Ovary (tissue), 9 donors: ENCODE results near the gene MORF4L1. TPM values are rescaled to one million over a fixed set of nuclear protein-coding genes. Genes with fewer than 3 reads are reported as not detected.
"Not testable (repeated sequence)": the region's sequence is repeated elsewhere in the genome, so short reads cannot be mapped to it uniquely, and the experiment has no call there.

Source experiments
- DNase-seq, 5 donors: peaks; one replicate each; pipeline ENCODE4 v3.0.0-alpha.2; 2019 to 2020
- H3K27ac ChIP-seq, 2 donors: fragments of 200-600 bp; one replicate each; pipeline versions ENCODE4 v1.5.1 to v1.8.0; 2019 to 2022
- H3K27me3 ChIP-seq: fragments of 200-600 bp; one replicate; pipeline ENCODE4 v1.8.0; 2022
- H3K36me3 ChIP-seq: fragments of 200-600 bp; sonication (generic); one replicate; pipeline ENCODE4 v1.5.1; 2019
- H3K4me1 ChIP-seq: one replicate; pipeline ENCODE4 v1.8.1; 2013; ENCODE audit warnings: mild to moderate bottlenecking, moderate library complexity; ENCODE audit not compliant: insufficient read depth
- H3K4me3 ChIP-seq: fragments of 200-600 bp; sonication (generic); one replicate; pipeline ENCODE4 v1.5.1; 2017
- H3K9me3 ChIP-seq, 2 donors: fragments of 200-600 bp in 1 of 2; sonication (generic) in 1 of 2; one replicate each; pipeline versions ENCODE4 v1.5.1 to v1.8.1; 2013 to 2019; ENCODE audit warnings: mild to moderate bottlenecking in 1 of 2, moderate library complexity in 1 of 2
- EP300 ChIP-seq: sonication (generic); formaldehyde crosslinking; IDR thresholded peaks from one replicate; pipeline ENCODE4 v1.6.1; 2017; ENCODE audit warnings: antibody characterized with exemption
- POLR2A ChIP-seq: fragments of 450-650 bp; IDR thresholded peaks from one replicate; pipeline ENCODE4 v1.6.1; 2017; ENCODE audit warnings: antibody characterized with exemption, mild to moderate bottlenecking, moderate library complexity
- WGBS, 3 donors: extraction: QIAGEN DNeasy Blood & Tissue Kit in 1 of 3; methylation state at CpG; one replicate each; pipeline versions ENCODE4 v1.1.5 to v1.1.7; 2013 to 2017; 5-methylcytosine and 5-hydroxymethylcytosine counted together
- intact Hi-C, 4 donors: fragments of 100-400 bp; cut with DNase I; formaldehyde crosslinking; loops; one replicate each; pipeline versions ENCODE4 v1.11.0 to v1.15.1; 2022 to 2023
- polyA plus RNA-seq, 2 donors: library from polyadenylated mRNA; stranded (reverse); fragments of 200-250 nt in 1 of 2; fragments of 350-450 nt in 1 of 2; fragmentation: Illumina TruSeq in 1 of 2; extraction: RNeasy Lipid Tissue Mini Kit (QIAGEN cat#74804) in 1 of 2; gene quantifications; one replicate each; pipeline ENCODE4 v1.2.3, GENCODE V29; 2013 to 2014
- total RNA-seq, 7 donors: library from RNA; depleted of rRNA in 2 of 7; stranded (reverse); fragments of >200 nt in 2 of 7; fragmentation: NEBNext Ultra II Directional in 3 of 7; extraction: Animal tissue kit (Norgen Biotek cat#: 25700) in 3 of 7; gene quantifications; one replicate each; pipeline versions ENCODE4 v1.1.0 to v1.2.4, GENCODE V29; 2016 to 2023
- TF ChIP-seq, protein P1 (sequence below), 3 donors: fragments of 450-650 bp in 2 of 3; fragments of 200-600 bp in 1 of 3; IDR thresholded peaks; one replicate each; pipeline versions ENCODE4 v1.5.1 to v1.8.0; 2016 to 2022; ENCODE audit warnings: antibody characterized with exemption in 3 of 3, mild to moderate bottlenecking in 1 of 3
- donor health status: DM: no; HTN: no; CAD: no; lungs with moderate emphysema.
- donor health status: DM: no; HTN: no; CAD: no.
- donor health status: Bipolar disorder and iron deficiency.
- donor health status: DM: yes; HTN: yes; CAD: no.
- donor health status: DM: no; HTN: no; CAD: no.
- donor health status: DM: yes; HTN: yes; CAD: no.

MORF4L1 gene
- total and polyA plus RNA-seq, 9 donors: 210 to 772 (median 346) TPM

- WGBS, 3 donors: 80 to 86% (median 81%) methylated on average over 4 of the region's 4 CpGs
- no peaks in the 10 kb centered on the region for H3K27me3 ChIP-seq
- no peak for DNase-seq
- no peak overlapping the region for H3K27ac ChIP-seq
- intact Hi-C loops: no loop called here
- no peaks in the 10 kb centered on the region for H3K9me3 ChIP-seq
- no peaks in the 10 kb centered on the region for H3K36me3 ChIP-seq
- H3K4me1 ChIP-seq: no peaks in the 10 kb centered on the region
- TF ChIP-seq EP300 (no peak), POLR2A (no peak)
- TF ChIP-seq, protein P1, sequence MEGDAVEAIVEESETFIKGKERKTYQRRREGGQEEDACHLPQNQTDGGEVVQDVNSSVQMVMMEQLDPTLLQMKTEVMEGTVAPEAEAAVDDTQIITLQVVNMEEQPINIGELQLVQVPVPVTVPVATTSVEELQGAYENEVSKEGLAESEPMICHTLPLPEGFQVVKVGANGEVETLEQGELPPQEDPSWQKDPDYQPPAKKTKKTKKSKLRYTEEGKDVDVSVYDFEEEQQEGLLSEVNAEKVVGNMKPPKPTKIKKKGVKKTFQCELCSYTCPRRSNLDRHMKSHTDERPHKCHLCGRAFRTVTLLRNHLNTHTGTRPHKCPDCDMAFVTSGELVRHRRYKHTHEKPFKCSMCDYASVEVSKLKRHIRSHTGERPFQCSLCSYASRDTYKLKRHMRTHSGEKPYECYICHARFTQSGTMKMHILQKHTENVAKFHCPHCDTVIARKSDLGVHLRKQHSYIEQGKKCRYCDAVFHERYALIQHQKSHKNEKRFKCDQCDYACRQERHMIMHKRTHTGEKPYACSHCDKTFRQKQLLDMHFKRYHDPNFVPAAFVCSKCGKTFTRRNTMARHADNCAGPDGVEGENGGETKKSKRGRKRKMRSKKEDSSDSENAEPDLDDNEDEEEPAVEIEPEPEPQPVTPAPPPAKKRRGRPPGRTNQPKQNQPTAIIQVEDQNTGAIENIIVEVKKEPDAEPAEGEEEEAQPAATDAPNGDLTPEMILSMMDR (IDR thresholded peaks at IDR 0.05): no peak
- H3K4me3 ChIP-seq: no peak overlapping the region
Observed at GRCh38 chr15:78889000-78889399, 16.3 kb downstream of the MORF4L1 start.

GRCh38 chr15:78893538-78893937, 20.8 kb downstream of the MORF4L1 start:
- intact Hi-C loops: no loop called here
- WGBS, 3 donors: 25 to 42% (median 27%) methylated on average over 2 of the region's 2 CpGs
- Histone ChIP-seq H3K9me3 (no peaks in the 10 kb centered on the region), H3K4me3 (no peak overlapping the region), H3K36me3 (no peaks in the 10 kb centered on the region), H3K4me1 (no peaks in the 10 kb centered on the region), H3K27ac (no peak overlapping the region), H3K27me3 (no peaks in the 10 kb centered on the region)
- TF ChIP-seq POLR2A: no peak
- DNase-seq: no peak

GRCh38 chr15:78895471-78895870, 22.8 kb downstream of the MORF4L1 start:
- H3K4me1 ChIP-seq: no peaks in the 10 kb centered on the region
- 45 to 48% (median 47%) methylated on average over 3 of the region's 3 CpGs for WGBS, 3 donors
- no peaks in the 10 kb centered on the region for H3K36me3 ChIP-seq
- TF ChIP-seq, protein P1 (IDR thresholded peaks at IDR 0.05): no peak
- TF ChIP-seq POLR2A (no peak), EP300 (no peak)
- intact Hi-C loops: no loop called here
- H3K9me3 ChIP-seq: no peaks in the 10 kb centered on the region
- no peak overlapping the region for H3K27ac ChIP-seq
- no peak overlapping the region for H3K4me3 ChIP-seq
- H3K27me3 ChIP-seq: no peaks in the 10 kb centered on the region
- DNase-seq: no peak

GRCh38 chr15:78898540-78898939, 25.9 kb downstream of the MORF4L1 start:
- H3K27ac ChIP-seq: no peak overlapping the region
- no peaks in the 10 kb centered on the region for H3K27me3 ChIP-seq
- H3K9me3 ChIP-seq: no peaks in the 10 kb centered on the region
- DNase-seq: no peak
- peaks cover 3% of the 10 kb centered on the region for H3K4me1 ChIP-seq
- intact Hi-C loops: no loop called here
- no peak overlapping the region for H3K4me3 ChIP-seq
- 63 to 81% (median 81%) methylated on average over 4 of the region's 4 CpGs for WGBS, 3 donors
- TF ChIP-seq POLR2A (no peak), EP300 (no peak)
- TF ChIP-seq, protein P1 (IDR thresholded peaks at IDR 0.05): no peak
- no peaks in the 10 kb centered on the region for H3K36me3 ChIP-seq

GRCh38 chr15:78900819-78901533, 28.3 kb downstream of the MORF4L1 start:
- H3K27ac ChIP-seq, H3K27me3 ChIP-seq, H3K36me3 ChIP-seq, H3K4me1 ChIP-seq, DNase-seq, H3K9me3 ChIP-seq, H3K4me3 ChIP-seq, intact Hi-C loops: not testable (repeated sequence)
- 89 to 90% (median 90%) methylated on average over 14 of the region's 14 CpGs for WGBS, 3 donors

DNA sequence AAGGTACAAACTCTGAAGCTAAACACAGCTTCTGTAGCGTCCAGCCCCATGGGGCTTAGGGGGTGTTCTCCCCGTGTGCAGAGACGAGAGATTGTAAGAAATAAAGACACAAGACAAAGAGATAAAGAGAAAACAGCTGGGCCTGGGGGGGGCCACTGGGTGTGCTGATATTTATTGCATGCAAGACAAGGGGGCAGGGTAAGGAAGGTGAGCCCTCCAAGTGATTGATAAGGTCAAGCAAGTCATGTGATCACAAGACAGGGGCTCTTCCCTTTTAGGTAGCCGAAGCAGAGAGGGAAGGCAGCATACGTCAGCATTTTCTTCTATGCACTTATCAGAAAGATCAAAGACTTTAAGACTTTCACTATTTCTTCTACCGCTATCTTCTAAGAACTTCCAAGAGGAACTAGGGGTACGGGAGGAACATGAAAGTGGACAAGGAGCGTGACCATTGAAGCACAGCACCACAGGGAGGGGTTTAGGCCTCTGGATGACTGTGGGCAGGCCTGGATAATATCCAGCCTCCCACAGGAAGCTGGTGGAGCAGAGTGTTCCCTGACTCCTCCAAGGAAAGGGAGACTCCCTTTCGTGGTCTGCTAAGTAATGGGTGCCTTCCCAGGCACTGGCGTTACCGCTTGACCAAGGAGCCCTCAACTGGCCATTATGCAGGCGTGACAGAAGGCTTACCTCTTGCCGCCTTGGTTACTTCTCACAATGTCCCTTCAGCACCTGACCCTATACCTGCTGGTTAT, 29.8 kb downstream of the MORF4L1 start:
- H3K27ac ChIP-seq, H3K4me1 ChIP-seq, H3K9me3 ChIP-seq, H3K36me3 ChIP-seq, intact Hi-C loops, H3K27me3 ChIP-seq, H3K4me3 ChIP-seq: not testable (repeated sequence)
- DNase-seq: peak in 3 of 5 donors; percentile 53 to 79 (median 63)
- WGBS, 3 donors: 17 to 32% (median 22%) methylated on average over 13 of the region's 13 CpGs
